ENCODE data around the gene NELFCD.

- TF ChIP-seq CTCF (conservative IDR thresholded peaks at IDR 0.05; ENCODE audit: low read depth, low read length) (no peak), EZH2 (IDR thresholded peaks at IDR 0.05; ENCODE audit: borderline replicate concordance, low read depth, low read length, poor library complexity, severe bottlenecking) (no peak)
Observed at GRCh38 chr20:58971429-58971828, 9.6 kb upstream of the NELFCD start.
